ENCODE results near the gene NUDT7. TPM values are rescaled to one million over a fixed set of nuclear protein-coding genes. Genes with fewer than 3 reads are reported as not detected.

The NUDT7 gene
- total RNA-seq, 1 donor from 2014 or later: 8.1 TPM

GRCh38 chr16:77787452-77787851 is 65.1 kb downstream of the NUDT7 start:
- no peak overlapping the region for H3K4me3 Mint-ChIP-seq (ENCODE audit: low read depth)
- H3K4me1 Mint-ChIP-seq (ENCODE audit: low read depth): no peaks in the 10 kb centered on the region
- no peak for DNase-seq (ENCODE audit: low spot score)
- H3K36me3 Mint-ChIP-seq (ENCODE audit: low read depth): no peaks in the 10 kb centered on the region
- H3K9me3 Mint-ChIP-seq: no peaks in the 10 kb centered on the region
- intact Hi-C loops (cut with micrococcal nuclease): loop anchor here (5.0 to 10.0 kb wide), 2 partner anchors 105 to 187 kb away; no protein-coding TSS in a partner anchor
- H3K27me3 Mint-ChIP-seq (ENCODE audit: low read depth): peaks cover 56% of the 10 kb centered on the region
- H3K27ac Mint-ChIP-seq: no peak overlapping the region

- no peaks in the 10 kb centered on the region for H3K9me3 Mint-ChIP-seq
- peak within 1 kb of the TSS; percentile 68 for H3K4me3 Mint-ChIP-seq (ENCODE audit: low read depth)
- no peaks in the 10 kb centered on the region for H3K4me1 Mint-ChIP-seq (ENCODE audit: low read depth)
- intact Hi-C loops (cut with micrococcal nuclease): loop anchor here (5.0 to 10.0 kb wide), 2 partner anchors 106 to 186 kb away; no protein-coding TSS in a partner anchor
- no peaks in the 10 kb centered on the region for H3K36me3 Mint-ChIP-seq (ENCODE audit: low read depth)
- peaks cover 56% of the 10 kb centered on the region for H3K27me3 Mint-ChIP-seq (ENCODE audit: low read depth)
- no peak for DNase-seq (ENCODE audit: low spot score)
- H3K27ac Mint-ChIP-seq: no peak within 1 kb of the TSS
Observed at GRCh38 chr16:77788181-77789084, 66.1 kb downstream of the NUDT7 start, which contains the start of gene VAT1L. VAT1L (plus strand) TSS chr16:77788564; CDS start chr16:77788683, 119 bp downstream.

GRCh38 chr16:77789085-77790008 is 67.0 kb downstream of the NUDT7 start:
- Mint-ChIP-seq H3K36me3 (ENCODE audit: low read depth) (no peaks in the 10 kb centered on the region), H3K27ac (no peak overlapping the region), H3K4me3 (ENCODE audit: low read depth) (no peak overlapping the region), H3K27me3 (ENCODE audit: low read depth) (peaks cover 56% of the 10 kb centered on the region), H3K9me3 (no peaks in the 10 kb centered on the region), H3K4me1 (ENCODE audit: low read depth) (no peaks in the 10 kb centered on the region)
- DNase-seq (ENCODE audit: low spot score): no peak
- intact Hi-C loops (cut with micrococcal nuclease): loop anchor here (5.0 to 10.0 kb wide), 2 partner anchors 107 to 185 kb away; no protein-coding TSS in a partner anchor

- Mint-ChIP-seq H3K4me1 (ENCODE audit: low read depth) (no peaks in the 10 kb centered on the region), H3K27me3 (ENCODE audit: low read depth) (peaks cover 56% of the 10 kb centered on the region), H3K9me3 (no peaks in the 10 kb centered on the region), H3K36me3 (ENCODE audit: low read depth) (no peaks in the 10 kb centered on the region), H3K4me3 (ENCODE audit: low read depth) (no peak overlapping the region), H3K27ac (no peak overlapping the region)
- no peak for DNase-seq (ENCODE audit: low spot score)
- intact Hi-C loops (cut with micrococcal nuclease): no loop called here
Observed at GRCh38 chr16:77790009-77790372, 67.7 kb downstream of the NUDT7 start.

DNA sequence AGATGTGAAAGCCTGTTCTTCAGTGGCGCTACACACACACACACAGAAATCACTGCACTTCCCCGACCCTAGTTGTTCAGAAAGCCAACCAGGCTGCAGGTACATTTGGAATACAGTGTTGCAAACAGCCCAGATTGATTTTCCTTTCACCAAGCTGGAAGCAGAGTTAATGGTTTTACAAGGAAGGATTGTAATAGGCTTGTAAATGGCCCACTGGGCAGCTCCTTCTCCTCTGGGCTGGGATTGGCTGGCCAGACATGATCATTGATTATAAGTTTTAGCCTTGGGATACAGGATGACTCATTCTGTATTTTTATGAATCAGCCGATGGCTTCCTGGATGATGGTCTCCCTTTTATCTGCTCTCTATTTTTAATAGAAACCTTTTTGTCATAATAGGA is 68.6 kb downstream of the NUDT7 start:
- Mint-ChIP-seq H3K4me3 (ENCODE audit: low read depth) (no peak overlapping the region), H3K9me3 (no peaks in the 10 kb centered on the region), H3K27ac (no peak overlapping the region), H3K4me1 (ENCODE audit: low read depth) (no peaks in the 10 kb centered on the region), H3K27me3 (ENCODE audit: low read depth) (peaks cover 54% of the 10 kb centered on the region), H3K36me3 (ENCODE audit: low read depth) (no peaks in the 10 kb centered on the region)
- DNase-seq (ENCODE audit: low spot score): no peak
- intact Hi-C loops (cut with micrococcal nuclease): no loop called here

Other genes starting within 250 kb of the NUDT7 start
- not detected in 2 replicates for gene VAT1L, start 66.0 kb downstream of the NUDT7 start, total RNA-seq

Data from activated T-helper 2 cell treated with anti-CD3 and anti-CD28 coated beads, Interferon-gamma antibody, Interleukin-2, Interleukin-4, amounts not matched to agents 10 μg/mL and 5 μg/mL and 100 μg/mL, durations not matched to agents 14 hours and 24 hours and 36 hours (primary cell).